GF-D8 (cell line): ENCODE measurements around the gene RPTOR.
"Not testable (repeated sequence)": the region's sequence is repeated elsewhere in the genome, so short reads cannot be mapped to it uniquely, and the experiment has no call there.

Experiments used
- DNase-seq: peaks from one replicate; lab custom pipeline; 2025; lab: John Stamatoyannopoulos, UW

The RPTOR gene

GRCh38 chr17:80552523-80552922 is 7.9 kb downstream of the RPTOR start:
- no peak for DNase-seq

GRCh38 chr17:80555266-80555665 is 10.6 kb downstream of the RPTOR start:
- DNase-seq, result no peak

- no peak for DNase-seq
These were observed 13.4 kb downstream of the RPTOR start for GRCh38 chr17:80558046-80558445.

GRCh38 chr17:80559825-80560251 is 15.2 kb downstream of the RPTOR start:
- DNase-seq, result no peak

GRCh38 chr17:80561541-80562114 is 17.0 kb downstream of the RPTOR start:
- DNase-seq, result no peak

- DNase-seq, result no peak
These were observed 19.9 kb downstream of the RPTOR start for GRCh38 chr17:80564545-80564944.

GRCh38 chr17:80565343-80566053 is 20.9 kb downstream of the RPTOR start:
- no peak for DNase-seq

GRCh38 chr17:80566054-80566400 is 21.4 kb downstream of the RPTOR start:
- DNase-seq, result no peak

GRCh38 chr17:80568246-80568645 is 23.6 kb downstream of the RPTOR start:
- no peak for DNase-seq

- DNase-seq, result no peak
These were observed 25.3 kb downstream of the RPTOR start for GRCh38 chr17:80569924-80570323.

GRCh38 chr17:80573701-80574100 is 29.1 kb downstream of the RPTOR start:
- no peak for DNase-seq

GRCh38 chr17:80574496-80574895 is 29.9 kb downstream of the RPTOR start:
- no peak for DNase-seq

- DNase-seq, result peak; percentile 51
These were observed 30.6 kb downstream of the RPTOR start for GRCh38 chr17:80575057-80575875.

GRCh38 chr17:80577876-80578570 is 33.4 kb downstream of the RPTOR start:
- no peak for DNase-seq

GRCh38 chr17:80578668-80579388 is 34.2 kb downstream of the RPTOR start:
- not testable (repeated sequence) for DNase-seq

- DNase-seq, result no peak
These were observed 37.5 kb downstream of the RPTOR start for GRCh38 chr17:80582165-80582564.

- no peak for DNase-seq
These were observed 39.7 kb downstream of the RPTOR start for GRCh38 chr17:80584176-80584905.

GRCh38 chr17:80585890-80586845 is 41.5 kb downstream of the RPTOR start:
- no peak for DNase-seq

- no peak for DNase-seq
These were observed 42.2 kb downstream of the RPTOR start for GRCh38 chr17:80586846-80587228.
